Tibial nerve (tissue), 3 donors: ENCODE results near the gene RNASE12.

Source experiments
- POLR2A ChIP-seq, 2 donors: fragments of 450-650 bp; IDR thresholded peaks; one replicate each; pipeline ENCODE4 v1.6.1; 2017; ENCODE audit warnings: antibody characterized with exemption in 2 of 2, mild to moderate bottlenecking in 2 of 2, moderate library complexity in 2 of 2
- TF ChIP-seq, protein P1 (sequence below), 5 experiments: fragments of 200-600 bp in 3 of 5; fragments of 450-650 bp in 2 of 5; sonication (generic) in 3 of 5; IDR thresholded peaks; one replicate each; pipeline ENCODE4 v1.5.1; 2016 to 2019; ENCODE audit warnings: antibody characterized with exemption in 5 of 5, mild to moderate bottlenecking in 3 of 5, moderate library complexity in 2 of 5

DNA sequence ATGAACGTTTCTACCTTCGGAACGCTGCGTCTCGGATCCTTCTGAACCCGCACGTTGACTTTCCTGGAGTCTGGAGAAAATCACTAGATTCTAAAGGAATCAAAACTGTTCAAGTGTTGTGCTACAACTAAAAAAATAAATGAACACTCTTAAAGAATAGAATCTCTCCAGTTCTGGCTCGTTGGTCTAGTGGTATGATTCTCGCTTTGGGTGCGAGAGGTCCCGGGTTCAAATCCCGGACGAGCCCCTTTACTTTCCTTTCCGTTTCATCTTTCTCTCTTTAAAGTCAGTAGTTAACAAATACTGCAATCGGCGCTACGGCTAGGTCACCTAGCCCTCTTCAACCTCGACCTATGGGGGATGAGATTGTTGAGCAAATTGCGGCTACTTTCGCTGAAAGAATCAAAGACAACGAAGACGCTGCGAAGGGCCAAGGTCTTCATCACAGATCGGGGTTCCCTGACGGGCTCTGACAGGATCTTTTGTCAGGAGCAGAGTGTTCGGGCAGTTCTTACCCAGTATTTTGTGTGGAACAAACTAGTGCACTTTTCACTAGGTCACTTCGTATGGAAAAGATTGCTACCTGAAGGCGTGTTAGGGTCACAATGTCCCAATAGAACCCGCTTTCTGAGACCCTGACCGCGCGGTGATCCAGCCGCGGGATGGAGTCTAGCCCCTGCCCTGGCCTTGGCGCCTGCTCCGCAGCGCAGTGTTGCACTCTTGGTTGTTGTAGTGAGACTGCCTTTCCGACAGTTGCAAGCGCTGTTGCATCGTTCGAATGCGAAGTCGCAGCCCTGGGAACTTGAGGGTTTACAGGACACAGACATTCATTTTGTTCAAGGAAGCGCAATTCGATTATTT lies 41.9 kb upstream of the RNASE12 start:
- no peak for TF ChIP-seq POLR2A (IDR thresholded peaks at IDR 0.05)
- TF ChIP-seq, protein P1, sequence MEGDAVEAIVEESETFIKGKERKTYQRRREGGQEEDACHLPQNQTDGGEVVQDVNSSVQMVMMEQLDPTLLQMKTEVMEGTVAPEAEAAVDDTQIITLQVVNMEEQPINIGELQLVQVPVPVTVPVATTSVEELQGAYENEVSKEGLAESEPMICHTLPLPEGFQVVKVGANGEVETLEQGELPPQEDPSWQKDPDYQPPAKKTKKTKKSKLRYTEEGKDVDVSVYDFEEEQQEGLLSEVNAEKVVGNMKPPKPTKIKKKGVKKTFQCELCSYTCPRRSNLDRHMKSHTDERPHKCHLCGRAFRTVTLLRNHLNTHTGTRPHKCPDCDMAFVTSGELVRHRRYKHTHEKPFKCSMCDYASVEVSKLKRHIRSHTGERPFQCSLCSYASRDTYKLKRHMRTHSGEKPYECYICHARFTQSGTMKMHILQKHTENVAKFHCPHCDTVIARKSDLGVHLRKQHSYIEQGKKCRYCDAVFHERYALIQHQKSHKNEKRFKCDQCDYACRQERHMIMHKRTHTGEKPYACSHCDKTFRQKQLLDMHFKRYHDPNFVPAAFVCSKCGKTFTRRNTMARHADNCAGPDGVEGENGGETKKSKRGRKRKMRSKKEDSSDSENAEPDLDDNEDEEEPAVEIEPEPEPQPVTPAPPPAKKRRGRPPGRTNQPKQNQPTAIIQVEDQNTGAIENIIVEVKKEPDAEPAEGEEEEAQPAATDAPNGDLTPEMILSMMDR (IDR thresholded peaks at IDR 0.05) = no peak
